NCI-H146 treated with DMSO at 0.1 percent for 48 hours (cell line): ENCODE results near the gene RASSF4.
A peak's percentile ranks its signal among the peaks of the same experiment; 100 is the strongest.

Experiments used
- DNase-seq: peaks from one replicate; lab custom pipeline; 2025; ENCODE audit not compliant: unreplicated experiment; lab: John Stamatoyannopoulos, UW

Gene RASSF4

GRCh38 chr10:44974082-44974627, 14.6 kb downstream of the RASSF4 start:
- DNase-seq = peak; percentile 8

- DNase-seq = peak; percentile 6
Measured at GRCh38 chr10:44974628-44975430, 15.2 kb downstream of the RASSF4 start.

- DNase-seq = no peak
Measured at GRCh38 chr10:44975431-44976331, 16.1 kb downstream of the RASSF4 start.

- no peak for DNase-seq
Measured at GRCh38 chr10:44976352-44977198, 17.0 kb downstream of the RASSF4 start.

GRCh38 chr10:44977287-44978212, 17.9 kb downstream of the RASSF4 start:
- DNase-seq = no peak

- DNase-seq = no peak
Measured at GRCh38 chr10:44978213-44978569, 18.6 kb downstream of the RASSF4 start.

GRCh38 chr10:44978570-44979280, 19.1 kb downstream of the RASSF4 start, which contains the start of gene DEPP1:
TSS of gene DEPP1 (minus strand) at chr10:44978809. CDS start at chr10:44978030, 779 bp downstream.
- DNase-seq = peak; percentile 90

- peak; percentile 7 for DNase-seq
Measured at GRCh38 chr10:44979281-44980191, 19.9 kb downstream of the RASSF4 start.

GRCh38 chr10:44980309-44981171, 20.9 kb downstream of the RASSF4 start:
- DNase-seq = no peak

GRCh38 chr10:44981172-44982113, 21.8 kb downstream of the RASSF4 start:
- DNase-seq = no peak

GRCh38 chr10:44982114-44982460, 22.5 kb downstream of the RASSF4 start:
- no peak for DNase-seq

GRCh38 chr10:44982496-44982895, 22.9 kb downstream of the RASSF4 start:
- DNase-seq = no peak

GRCh38 chr10:44983066-44983894, 23.7 kb downstream of the RASSF4 start:
- DNase-seq = no peak

- no peak for DNase-seq
Measured at GRCh38 chr10:44983895-44984278, 24.3 kb downstream of the RASSF4 start.

- no peak for DNase-seq
Measured at GRCh38 chr10:44984671-44985101, 25.1 kb downstream of the RASSF4 start.
